Measurements from ENCODE around the gene BAIAP2. TPM values are rescaled to one million over a fixed set of nuclear protein-coding genes. Genes with fewer than 3 reads are reported as not detected.

Gene BAIAP2
- total and polyA plus RNA-seq, 2 of the 13 experiments (the other 11 are each of a cell fraction or from before 2014, with no cell fraction given), result 22.5 to 24.0 TPM

- TF ChIP-seq ZNF788 (CRISPR knock-in tag; IDR thresholded peaks at IDR 0.05; ENCODE audit: borderline replicate concordance), result no peak
- TF ChIP-seq ZSCAN22 (CRISPR knock-in tag; IDR thresholded peaks at IDR 0.05), result no peak; the same call in 1 of the 2 replicates
- no peak for TF ChIP-seq STAT6 (CRISPR knock-in tag; IDR thresholded peaks at IDR 0.05; ENCODE audit: borderline replicate concordance)
- no peak for TF ChIP-seq ZNF530 (CRISPR knock-in tag; IDR thresholded peaks at IDR 0.05; ENCODE audit: low read depth)
- no peak; the same call in 1 of the 2 replicates for TF ChIP-seq ZBTB10 (CRISPR knock-in tag; IDR thresholded peaks at IDR 0.05; ENCODE audit: borderline replicate concordance)
- no peak for TF ChIP-seq SRSF9 (IDR thresholded peaks at IDR 0.05; ENCODE audit: borderline replicate concordance, insufficient read depth, low read depth, low read length, poor library complexity, severe bottlenecking)
- TF ChIP-seq PHF20 (CRISPR knock-in tag; IDR thresholded peaks at IDR 0.05), result no peak
- peak; percentile 41; the same call in 1 of the 2 replicates for TF ChIP-seq ZNF550 (CRISPR knock-in tag; IDR thresholded peaks at IDR 0.05; ENCODE audit: borderline replicate concordance)
- no peak for TF ChIP-seq ZNF772 (CRISPR knock-in tag; IDR thresholded peaks at IDR 0.05)
- TF ChIP-seq PCBP1 (IDR thresholded peaks at IDR 0.05; ENCODE audit: borderline replicate concordance, low read depth, low read length), result no peak
- no peak for TF ChIP-seq ZBTB8A (CRISPR knock-in tag; IDR thresholded peaks at IDR 0.05; ENCODE audit: borderline replicate concordance, low read depth)
- no peak for TF ChIP-seq HOXA5 (CRISPR knock-in tag; IDR thresholded peaks at IDR 0.05)
- 0 out of 2 replicates have a peak, but pooled peaks have one; percentile 44 for TF ChIP-seq ZBTB3 (CRISPR knock-in tag; IDR thresholded peaks at IDR 0.05; ENCODE audit: borderline replicate concordance, low read depth)
- peak; percentile 45 for TF ChIP-seq AGO2 (optimal IDR thresholded peaks at IDR 0.05; ENCODE audit: low read depth, low read length)
- TF ChIP-seq CAMTA2 (CRISPR knock-in tag; IDR thresholded peaks at IDR 0.05; ENCODE audit: borderline replicate concordance), result peak; percentile 71; the same call in 1 of the 2 replicates
- no peak for TF ChIP-seq NFIB (CRISPR knock-in tag; IDR thresholded peaks at IDR 0.05; ENCODE audit: borderline replicate concordance)
- TF ChIP-seq KLF11 (CRISPR knock-in tag; IDR thresholded peaks at IDR 0.05), result no peak
- TF ChIP-seq ZNF446 (CRISPR knock-in tag; IDR thresholded peaks at IDR 0.05), result no peak
- no peak for TF ChIP-seq MIXL1 (CRISPR knock-in tag; IDR thresholded peaks at IDR 0.05)
- no peak for TF ChIP-seq NCOA1 (CRISPR knock-in tag; IDR thresholded peaks at IDR 0.05)
- no peak for TF ChIP-seq TGIF2 (CRISPR knock-in tag; IDR thresholded peaks at IDR 0.05)
- TF ChIP-seq ETV6 (CRISPR knock-in tag; conservative IDR thresholded peaks at IDR 0.05), result no peak
- no peak for TF ChIP-seq ELF3 (CRISPR knock-in tag; IDR thresholded peaks at IDR 0.05)
- TF ChIP-seq ZGPAT (CRISPR knock-in tag; IDR thresholded peaks at IDR 0.05), result no peak
- TF ChIP-seq ZNF7 (CRISPR knock-in tag; IDR thresholded peaks at IDR 0.05), result no peak
- TF ChIP-seq FOXJ3 (CRISPR knock-in tag; IDR thresholded peaks at IDR 0.05; ENCODE audit: borderline replicate concordance), result no peak
These were observed 8.4 kb downstream of the BAIAP2 start (continued) for GRCh38 chr17:81043319-81043724.
